Measurements from ENCODE around the gene LGALS3. TPM values are rescaled to one million over a fixed set of nuclear protein-coding genes. Genes with fewer than 3 reads are reported as not detected.
A peak's percentile ranks its signal among the peaks of the same experiment; 100 is the strongest.

Gene LGALS3
- total and polyA plus RNA-seq, 2 experiments from 2014 or later = 33.2 to 60.3 TPM

DNA sequence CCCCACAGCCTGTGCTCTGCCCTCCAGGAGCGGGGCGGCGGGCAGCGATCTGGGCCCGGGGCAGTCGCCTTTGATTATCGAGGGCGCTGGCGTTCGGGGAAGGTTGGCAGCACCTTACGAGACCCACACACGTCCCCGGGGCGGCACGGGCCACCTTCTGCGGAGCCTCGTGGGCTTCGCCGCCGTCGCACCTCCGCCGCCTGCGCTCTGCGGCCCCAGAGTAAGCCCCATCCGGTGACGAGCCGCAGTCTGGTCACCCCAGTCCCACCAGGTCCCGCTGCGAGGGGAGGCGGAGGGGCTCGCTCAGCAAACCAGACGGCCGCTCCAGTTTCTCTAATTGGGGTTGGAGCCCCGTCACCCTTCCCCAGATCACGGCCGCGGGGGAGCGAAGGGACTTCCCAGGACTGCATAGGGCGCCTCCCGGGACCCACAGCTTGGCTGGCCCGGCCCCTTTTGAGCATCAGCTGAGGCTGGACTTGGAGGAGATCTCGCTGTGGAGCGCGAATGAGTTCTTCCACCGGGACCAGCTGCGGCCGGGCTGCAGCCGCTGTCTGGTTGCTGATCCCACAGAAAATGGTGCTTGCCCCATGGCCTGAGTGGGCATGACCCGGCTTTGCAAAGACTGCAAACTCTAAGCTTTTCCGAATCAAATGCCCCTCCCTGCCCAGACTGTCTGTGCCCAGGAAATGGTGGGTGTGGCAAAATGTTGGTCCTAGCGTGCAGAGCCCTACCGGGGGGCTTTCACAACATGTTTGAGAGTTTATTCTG, 560 bp downstream of the LGALS3 start:
- Histone ChIP-seq H3K36me3 (no peaks in the 10 kb centered on the region), H3K9me3 (ENCODE audit: low read depth) (no peaks in the 10 kb centered on the region), H3K4me1 (ENCODE audit: low read depth) (no peaks in the 10 kb centered on the region), H3K27me3 (peaks cover 52% of the 10 kb centered on the region), H3K4me3 (peak overlapping the region; percentile 61), H3K27ac (no peak overlapping the region)
- TF ChIP-seq, protein P1, sequence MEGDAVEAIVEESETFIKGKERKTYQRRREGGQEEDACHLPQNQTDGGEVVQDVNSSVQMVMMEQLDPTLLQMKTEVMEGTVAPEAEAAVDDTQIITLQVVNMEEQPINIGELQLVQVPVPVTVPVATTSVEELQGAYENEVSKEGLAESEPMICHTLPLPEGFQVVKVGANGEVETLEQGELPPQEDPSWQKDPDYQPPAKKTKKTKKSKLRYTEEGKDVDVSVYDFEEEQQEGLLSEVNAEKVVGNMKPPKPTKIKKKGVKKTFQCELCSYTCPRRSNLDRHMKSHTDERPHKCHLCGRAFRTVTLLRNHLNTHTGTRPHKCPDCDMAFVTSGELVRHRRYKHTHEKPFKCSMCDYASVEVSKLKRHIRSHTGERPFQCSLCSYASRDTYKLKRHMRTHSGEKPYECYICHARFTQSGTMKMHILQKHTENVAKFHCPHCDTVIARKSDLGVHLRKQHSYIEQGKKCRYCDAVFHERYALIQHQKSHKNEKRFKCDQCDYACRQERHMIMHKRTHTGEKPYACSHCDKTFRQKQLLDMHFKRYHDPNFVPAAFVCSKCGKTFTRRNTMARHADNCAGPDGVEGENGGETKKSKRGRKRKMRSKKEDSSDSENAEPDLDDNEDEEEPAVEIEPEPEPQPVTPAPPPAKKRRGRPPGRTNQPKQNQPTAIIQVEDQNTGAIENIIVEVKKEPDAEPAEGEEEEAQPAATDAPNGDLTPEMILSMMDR (IDR thresholded peaks at IDR 0.05; ENCODE audit: low read depth, low read length) = no peak
- peak; percentile 51 to 75 for DNase-seq (ENCODE audit: low read depth in 1 of 2, low spot score in 1 of 2)

DNA sequence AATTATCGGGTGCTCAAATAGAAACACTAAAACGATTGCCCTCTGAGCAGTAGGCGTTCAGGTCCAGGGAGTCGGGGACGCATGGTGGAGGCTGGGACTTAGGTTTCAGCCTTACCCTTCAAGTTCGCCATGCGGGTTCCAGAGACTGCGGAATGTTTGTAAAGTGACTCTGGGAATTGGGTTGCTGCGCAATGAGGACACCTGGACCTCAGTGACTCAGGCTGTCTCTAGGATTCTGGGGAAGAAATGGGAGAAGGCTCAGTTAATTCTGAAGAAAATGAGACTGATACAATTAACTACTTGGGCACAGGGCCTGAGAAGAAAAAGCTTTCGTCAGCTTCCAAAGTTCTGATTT, 1.1 kb downstream of the LGALS3 start:
- Histone ChIP-seq H3K9me3 (ENCODE audit: low read depth) (no peaks in the 10 kb centered on the region), H3K4me3 (peak overlapping the region; percentile 61), H3K27me3 (peaks cover 52% of the 10 kb centered on the region), H3K36me3 (no peaks in the 10 kb centered on the region), H3K4me1 (ENCODE audit: low read depth) (no peaks in the 10 kb centered on the region), H3K27ac (no peak overlapping the region)
- TF ChIP-seq, protein P1 (IDR thresholded peaks at IDR 0.05; ENCODE audit: low read depth, low read length) = no peak
- peak in 1 of 2 donors; percentile 11 for DNase-seq (ENCODE audit: low read depth in 1 of 2, low spot score in 1 of 2)

DNA sequence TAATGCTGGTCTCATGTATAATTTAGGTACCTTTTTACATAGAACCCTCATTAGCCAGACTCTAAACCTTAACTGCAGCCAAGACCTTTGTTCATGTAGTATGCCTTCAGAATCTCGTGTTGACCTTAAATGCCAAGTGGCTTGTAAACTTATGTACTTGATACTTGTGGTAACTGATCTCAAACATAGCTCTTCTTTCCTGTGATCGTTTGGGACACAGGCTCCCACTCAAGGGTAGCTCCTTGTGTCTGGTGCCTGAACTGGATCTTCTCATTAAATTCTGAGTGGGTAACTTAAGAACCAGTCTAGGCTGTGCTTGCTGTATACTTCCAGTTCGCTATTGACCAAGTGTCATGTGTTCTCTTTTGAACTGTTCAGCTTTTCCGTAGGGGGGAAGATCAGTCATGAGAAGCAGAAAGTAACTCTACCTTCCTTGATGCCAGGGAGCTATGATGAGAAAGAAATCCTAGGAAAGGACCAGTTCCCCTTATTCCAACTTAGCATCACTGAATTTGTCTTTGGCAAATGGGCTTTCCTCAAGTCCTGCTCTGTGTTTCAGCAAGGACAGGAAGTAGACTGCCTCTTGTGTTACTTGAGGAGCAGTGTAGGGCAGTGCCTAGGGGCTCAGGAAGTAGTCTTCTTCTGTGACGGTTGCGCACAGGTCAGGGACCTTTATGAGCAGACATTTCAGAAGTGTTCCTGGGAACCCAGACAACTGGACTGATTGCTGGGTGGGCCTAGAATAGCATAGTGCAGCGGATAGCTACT, 2.5 kb downstream of the LGALS3 start:
- peaks cover 52% of the 10 kb centered on the region for H3K27me3 ChIP-seq
- no peak overlapping the region for H3K27ac ChIP-seq
- H3K36me3 ChIP-seq = no peaks in the 10 kb centered on the region
- no peaks in the 10 kb centered on the region for H3K4me1 ChIP-seq (ENCODE audit: low read depth)
- TF ChIP-seq, protein P1 (IDR thresholded peaks at IDR 0.05; ENCODE audit: low read depth, low read length) = no peak
- no peaks in the 10 kb centered on the region for H3K9me3 ChIP-seq (ENCODE audit: low read depth)
- no peak overlapping the region for H3K4me3 ChIP-seq
- DNase-seq (ENCODE audit: low read depth in 1 of 2, low spot score in 1 of 2) = peak in 1 of 2 donors; percentile 16

DNA sequence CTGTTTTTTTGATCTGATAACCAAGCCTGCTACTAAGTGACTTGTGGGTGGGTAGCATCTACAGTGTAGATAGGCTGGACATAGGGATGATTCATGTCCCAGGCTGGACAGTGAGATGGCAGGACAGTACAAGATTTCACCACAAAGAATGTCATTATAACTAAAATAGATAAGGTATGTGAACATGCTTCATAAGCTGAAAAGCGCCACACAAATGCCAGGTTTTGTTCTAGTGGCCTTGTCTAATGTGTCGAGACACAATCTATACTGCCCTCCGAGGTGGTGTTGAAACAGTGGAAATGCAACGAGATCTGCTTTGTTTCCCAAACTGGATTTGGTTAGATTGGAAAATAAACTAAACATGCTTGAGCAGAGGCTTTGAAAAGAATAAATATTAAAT, 4.4 kb downstream of the LGALS3 start:
- Histone ChIP-seq H3K27me3 (peaks cover 37% of the 10 kb centered on the region), H3K4me1 (ENCODE audit: low read depth) (no peaks in the 10 kb centered on the region), H3K27ac (no peak overlapping the region), H3K9me3 (ENCODE audit: low read depth) (no peaks in the 10 kb centered on the region), H3K4me3 (no peak overlapping the region), H3K36me3 (no peaks in the 10 kb centered on the region)
- TF ChIP-seq, protein P1 (IDR thresholded peaks at IDR 0.05; ENCODE audit: low read depth, low read length) = peak; percentile 39
- DNase-seq (ENCODE audit: low read depth in 1 of 2, low spot score in 1 of 2) = peak in 1 of 2 donors; percentile 64

DNA sequence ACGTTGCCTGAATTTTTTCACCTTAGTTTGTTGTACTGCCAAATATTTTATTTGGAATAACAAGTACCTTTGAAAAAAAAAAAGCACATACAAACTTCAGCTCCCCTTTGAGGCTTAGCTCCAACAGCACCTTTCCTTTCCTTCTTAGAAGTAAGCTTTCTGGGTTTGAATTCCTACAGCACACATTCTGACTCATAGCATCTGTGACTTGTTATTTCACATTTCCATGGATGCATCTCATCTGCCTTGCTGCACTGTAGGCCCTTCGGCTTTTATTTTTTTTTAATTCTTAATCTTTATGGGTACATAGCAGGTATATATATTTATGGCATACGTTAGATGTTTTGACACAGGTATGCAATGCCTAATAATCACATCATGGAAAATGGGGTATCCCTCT, 7.2 kb downstream of the LGALS3 start:
- H3K4me1 ChIP-seq (ENCODE audit: low read depth) = no peaks in the 10 kb centered on the region
- H3K9me3 ChIP-seq (ENCODE audit: low read depth) = no peaks in the 10 kb centered on the region
- no peaks in the 10 kb centered on the region for H3K36me3 ChIP-seq
- H3K27me3 ChIP-seq = peaks cover 9% of the 10 kb centered on the region
- no peak overlapping the region for H3K27ac ChIP-seq
- DNase-seq (ENCODE audit: low read depth in 1 of 2, low spot score in 1 of 2) = peak in 1 of 2 donors; percentile 47
- TF ChIP-seq, protein P1 (IDR thresholded peaks at IDR 0.05; ENCODE audit: low read depth, low read length) = no peak
- no peak overlapping the region for H3K4me3 ChIP-seq
